AG04449 (cell line): ENCODE results near the gene CEMP1.

Experiments
- CTCF ChIA-PET: fragments of 350-600 bp; formaldehyde crosslinking; extraction: SDS; loops from one replicate; lab custom pipeline; 2021; ENCODE audit warnings: antibody characterized with exemption; lab: Yijun Ruan, JAX
- POLR2A ChIA-PET: fragments of 400-600, 350-600 bp; formaldehyde crosslinking; extraction: SDS; loops from one replicate; lab custom pipeline; 2020; ENCODE audit warnings: antibody characterized with exemption, inconsistent platforms; lab: Yijun Ruan, JAX
- DNase-seq: peaks from one replicate; pipeline ENCODE4 v3.0.0-alpha.2; 2010; ENCODE audit warnings: low read depth, low spot score
- H3K4me3 ChIP-seq: 2 replicates; pipeline ENCODE4 v1.5.1; 2011; ENCODE audit warnings: low read depth, mild to moderate bottlenecking, control low read depth, low read length
- CTCF ChIP-seq: IDR thresholded peaks from one replicate; pipeline ENCODE4 v1.5.1; 2011; ENCODE audit warnings: mild to moderate bottlenecking, moderate library complexity, low read length, control low read depth, inconsistent platforms; ENCODE audit not compliant: insufficient read depth; ENCODE audit errors: missing control alignments

The CEMP1 gene

DNA sequence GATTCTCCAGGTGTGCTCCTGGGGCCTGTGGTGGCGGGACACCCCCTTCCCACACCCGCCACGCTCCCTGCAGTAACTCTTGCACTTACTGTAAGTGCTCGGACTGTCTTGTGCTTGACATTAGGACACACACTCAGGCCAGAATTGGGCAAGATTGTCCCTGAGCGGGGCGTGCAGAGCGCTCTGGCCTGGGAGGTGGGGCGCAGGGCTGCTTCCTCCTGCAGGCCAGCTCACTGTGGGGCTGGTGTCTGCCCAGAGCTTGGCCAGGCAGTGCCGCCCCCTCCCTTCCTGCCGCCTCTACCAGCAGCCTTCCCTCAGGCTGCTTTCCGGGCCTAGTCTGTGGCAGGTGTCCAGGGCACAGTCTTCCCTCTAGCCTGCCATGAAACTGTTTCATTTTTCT, 23.5 kb downstream of the CEMP1 start:
- ChIA-PET POLR2A (no interaction called here), CTCF (interaction anchor here (1.7 kb wide), 1 partner anchor 11 kb away, joined by 4 read pairs; no protein-coding TSS in a partner anchor)
- H3K4me3 ChIP-seq = no peak overlapping the region
- TF ChIP-seq CTCF = no peak
- no peak for DNase-seq

- ChIA-PET CTCF (interaction anchor here (1.7 kb wide), 1 partner anchor 12 kb away, joined by 4 read pairs; no protein-coding TSS in a partner anchor), POLR2A (no interaction called here)
- TF ChIP-seq CTCF = no peak
- no peak for DNase-seq
- no peak overlapping the region for H3K4me3 ChIP-seq
Observed at GRCh38 chr16:2507052-2507659, 24.1 kb downstream of the CEMP1 start.

GRCh38 chr16:2505695-2506094, 25.5 kb downstream of the CEMP1 start:
- POLR2A ChIA-PET = no interaction called here
- H3K4me3 ChIP-seq = no peak overlapping the region
- CTCF ChIA-PET = no interaction called here
- no peak for TF ChIP-seq CTCF
- no peak for DNase-seq

GRCh38 chr16:2501946-2502895, 29.0 kb downstream of the CEMP1 start:
- DNase-seq = no peak
- H3K4me3 ChIP-seq = no peak overlapping the region
- POLR2A ChIA-PET = interaction anchor here (0.5 to 1.5 kb wide), 2 partner anchors 8 to 347 kb away, joined by 3 to 8 read pairs; partner anchors contain the start of gene TRAF7
- CTCF ChIA-PET = interaction anchor here (0.6 to 4.1 kb wide), 34 partner anchors 8 to 296 kb away, joined by 3 to 41 read pairs (median 4); partner anchors contain the start of genes ABCA3, AMDHD2, ATP6V0C and CCNF
- no peak for TF ChIP-seq CTCF

DNA sequence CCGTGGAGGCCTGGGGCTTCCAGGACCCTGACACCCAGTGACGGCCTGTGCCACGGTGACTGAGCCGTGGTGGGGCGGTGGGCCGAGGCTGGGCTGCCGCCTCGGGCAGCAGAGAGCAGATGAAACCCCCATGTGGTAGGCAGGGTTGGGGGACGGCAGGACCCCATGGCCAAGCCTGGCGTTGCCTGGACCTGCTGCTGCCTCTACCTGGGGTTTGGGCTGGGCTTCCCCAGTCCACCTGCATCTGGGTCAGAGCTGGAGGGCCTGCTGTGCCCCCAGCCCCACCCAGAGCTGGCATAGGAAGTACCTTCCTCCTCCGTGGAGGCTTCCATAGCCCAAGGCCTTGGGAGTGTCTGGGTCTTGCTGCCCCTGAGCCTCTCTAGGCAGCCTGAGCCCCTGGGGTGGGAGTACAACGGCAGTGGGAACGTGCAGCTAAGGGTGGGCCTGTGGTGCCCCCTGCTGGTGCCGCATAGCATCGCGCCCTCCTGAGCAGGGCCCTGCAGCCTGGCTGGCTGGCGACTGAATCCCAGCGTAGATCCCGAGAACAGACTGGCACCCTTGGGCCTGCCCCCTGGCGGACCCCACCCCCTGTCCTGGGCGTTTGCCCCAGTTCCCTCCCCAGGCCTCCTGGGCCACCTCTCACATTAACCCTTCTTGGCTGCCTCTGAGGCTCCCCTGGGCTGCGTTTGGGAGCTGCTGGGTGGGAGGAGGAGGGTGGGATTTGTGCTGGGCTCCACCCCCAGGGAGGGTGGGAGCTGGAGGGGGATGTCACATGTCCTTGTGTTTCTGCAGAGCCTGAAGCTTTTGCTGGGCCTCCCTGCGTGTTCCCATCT, 30.1 kb downstream of the CEMP1 start:
- TF ChIP-seq CTCF = peak; percentile 99
- peak overlapping the region; percentile 37 for H3K4me3 ChIP-seq
- POLR2A ChIA-PET = interaction anchor here (1.0 to 1.5 kb wide), 2 partner anchors 102 to 346 kb away, joined by 3 to 8 read pairs; partner anchors contain the start of gene TRAF7
- CTCF ChIA-PET = interaction anchor here (0.6 to 4.1 kb wide), 38 partner anchors 9 to 295 kb away, joined by 3 to 41 read pairs (median 4); partner anchors contain the start of genes AMDHD2, ATP6V0C, CCNF and ECI1
- no peak for DNase-seq
